LNCAP (cell line): ENCODE data around the gene MAGI1.
A peak's percentile ranks its signal among the peaks of the same experiment; 100 is the strongest.

Experiments
- TF ChIP-seq, protein P1 (sequence below): fragments of 450-650 bp; IDR thresholded peaks from 2 replicates; pipeline ENCODE4 v1.5.1; 2017; ENCODE audit warnings: mild to moderate bottlenecking

Gene MAGI1

DNA sequence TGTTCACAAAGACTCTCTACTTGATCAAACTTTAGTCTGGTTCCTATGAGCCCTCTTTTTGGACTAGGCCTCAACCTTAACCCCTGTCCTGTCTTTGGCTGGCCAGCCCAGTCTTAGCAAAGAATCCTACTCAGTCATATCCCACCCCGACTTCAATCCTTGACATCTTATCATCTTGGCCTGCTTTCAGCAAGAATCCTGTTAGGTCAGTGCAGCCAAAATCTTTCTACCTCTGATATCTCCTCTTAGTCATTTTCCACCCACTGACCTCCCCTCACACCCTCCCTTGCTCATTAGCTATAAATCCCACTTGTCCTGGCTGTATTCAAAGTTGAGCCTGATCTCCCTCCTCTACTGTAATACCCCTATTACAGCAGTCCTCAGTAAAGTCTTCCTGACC, 286.1 kb downstream of the MAGI1 start:
- TF ChIP-seq, protein P1, sequence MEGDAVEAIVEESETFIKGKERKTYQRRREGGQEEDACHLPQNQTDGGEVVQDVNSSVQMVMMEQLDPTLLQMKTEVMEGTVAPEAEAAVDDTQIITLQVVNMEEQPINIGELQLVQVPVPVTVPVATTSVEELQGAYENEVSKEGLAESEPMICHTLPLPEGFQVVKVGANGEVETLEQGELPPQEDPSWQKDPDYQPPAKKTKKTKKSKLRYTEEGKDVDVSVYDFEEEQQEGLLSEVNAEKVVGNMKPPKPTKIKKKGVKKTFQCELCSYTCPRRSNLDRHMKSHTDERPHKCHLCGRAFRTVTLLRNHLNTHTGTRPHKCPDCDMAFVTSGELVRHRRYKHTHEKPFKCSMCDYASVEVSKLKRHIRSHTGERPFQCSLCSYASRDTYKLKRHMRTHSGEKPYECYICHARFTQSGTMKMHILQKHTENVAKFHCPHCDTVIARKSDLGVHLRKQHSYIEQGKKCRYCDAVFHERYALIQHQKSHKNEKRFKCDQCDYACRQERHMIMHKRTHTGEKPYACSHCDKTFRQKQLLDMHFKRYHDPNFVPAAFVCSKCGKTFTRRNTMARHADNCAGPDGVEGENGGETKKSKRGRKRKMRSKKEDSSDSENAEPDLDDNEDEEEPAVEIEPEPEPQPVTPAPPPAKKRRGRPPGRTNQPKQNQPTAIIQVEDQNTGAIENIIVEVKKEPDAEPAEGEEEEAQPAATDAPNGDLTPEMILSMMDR: no peak

DNA sequence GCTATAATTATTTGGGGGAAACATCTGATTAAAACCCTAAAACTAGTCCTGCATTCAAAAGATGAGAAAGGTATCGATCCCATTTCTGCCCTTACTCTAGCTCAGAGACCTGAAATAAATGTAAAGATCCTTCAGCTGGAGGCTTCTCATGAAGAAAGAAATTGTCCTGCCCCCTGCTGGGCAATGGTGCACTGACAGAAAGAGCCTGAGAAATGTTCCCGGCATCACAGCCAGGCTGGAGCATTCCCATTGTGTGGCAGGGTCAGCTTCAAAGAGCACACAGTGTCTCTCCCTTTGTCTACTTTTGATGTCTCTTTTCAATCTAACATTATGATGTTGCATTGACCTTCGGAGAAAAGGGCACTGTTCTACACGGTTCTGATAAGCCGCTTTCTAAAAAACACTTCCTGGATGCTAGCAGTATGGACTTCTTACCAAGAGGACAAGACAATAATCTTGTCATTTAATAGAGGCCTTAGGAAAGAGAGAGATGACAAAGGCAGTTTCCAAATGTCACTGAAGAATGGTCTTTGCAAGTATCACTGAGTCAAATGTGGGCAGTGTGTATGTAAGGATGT, 287.5 kb downstream of the MAGI1 start:
- TF ChIP-seq, protein P1: peak; percentile 89

DNA sequence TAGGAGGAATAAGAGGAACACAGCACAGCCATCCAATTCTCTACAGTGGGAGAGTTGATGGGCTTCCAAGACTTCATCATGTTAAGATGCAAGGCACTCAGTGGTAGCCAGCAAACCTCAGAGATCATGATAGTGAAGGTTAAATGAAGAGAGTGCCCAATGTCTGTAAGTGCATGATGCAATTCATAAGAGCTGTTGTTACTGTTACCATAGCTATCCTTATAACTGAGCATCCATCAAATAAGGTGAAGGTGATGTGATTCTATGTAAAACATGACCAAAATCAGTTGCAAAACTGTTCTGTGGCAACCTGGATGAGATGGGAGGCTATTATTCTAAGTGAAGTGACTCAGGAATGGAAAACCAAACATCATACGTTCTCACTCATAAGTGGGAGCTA, 289.7 kb downstream of the MAGI1 start:
- TF ChIP-seq, protein P1: no peak

DNA sequence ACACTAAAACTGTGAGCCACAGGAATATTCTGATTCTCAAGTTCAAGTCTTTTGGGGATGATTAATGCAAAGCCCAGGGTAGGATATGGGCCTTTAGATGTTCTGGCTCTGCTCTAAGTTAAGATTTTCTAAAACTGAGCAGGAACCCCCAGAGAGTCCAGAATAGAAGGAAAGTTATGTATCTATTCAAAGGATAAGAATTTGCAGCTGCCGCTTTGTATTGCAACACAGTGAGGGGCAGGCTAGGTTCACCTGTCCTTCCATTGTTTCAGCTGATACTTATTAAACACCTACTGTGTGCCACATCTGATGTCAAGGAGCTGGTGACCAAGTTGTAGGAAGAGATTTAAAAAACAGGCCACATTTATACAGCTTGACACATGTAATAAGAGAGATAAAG, 290.4 kb downstream of the MAGI1 start:
- TF ChIP-seq, protein P1: no peak

DNA sequence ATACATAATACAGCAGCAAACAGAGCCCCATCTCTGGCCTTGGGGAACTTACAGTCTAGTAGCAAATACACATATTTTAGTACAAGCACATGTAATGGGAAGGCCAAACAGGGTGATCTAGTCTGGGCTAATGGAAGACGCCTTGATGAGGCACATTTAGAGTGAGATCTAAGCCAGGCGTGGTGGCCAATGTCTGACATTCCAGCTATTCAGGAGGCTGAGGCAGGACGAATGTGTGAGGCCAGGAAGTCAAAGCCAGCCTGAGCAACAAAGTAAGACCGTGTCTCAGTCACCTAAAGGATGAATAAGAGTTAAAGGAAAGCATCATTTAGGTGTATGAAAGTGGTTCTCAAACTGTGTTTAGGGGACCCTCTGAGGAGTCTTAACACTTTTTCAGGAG, 291.9 kb downstream of the MAGI1 start:
- TF ChIP-seq, protein P1: no peak

DNA sequence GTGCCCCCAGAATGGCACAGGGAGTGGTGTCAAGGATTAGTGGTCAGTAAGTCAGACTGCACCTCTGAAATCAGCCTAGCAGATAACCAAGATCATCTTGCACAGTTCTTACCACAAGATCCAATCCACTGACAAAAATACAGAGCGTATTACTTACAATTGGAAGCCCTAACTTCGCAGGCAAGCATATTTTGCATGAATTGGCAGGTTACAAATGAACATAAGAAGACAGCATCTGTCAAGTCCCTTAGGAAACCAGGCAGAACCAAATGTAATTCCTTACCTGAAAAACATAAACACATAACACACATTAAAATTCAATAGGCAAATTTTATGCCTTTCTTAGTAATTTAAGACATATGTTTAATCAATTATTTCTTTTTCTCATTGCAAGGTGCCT, 293.4 kb downstream of the MAGI1 start:
- TF ChIP-seq, protein P1: no peak

DNA sequence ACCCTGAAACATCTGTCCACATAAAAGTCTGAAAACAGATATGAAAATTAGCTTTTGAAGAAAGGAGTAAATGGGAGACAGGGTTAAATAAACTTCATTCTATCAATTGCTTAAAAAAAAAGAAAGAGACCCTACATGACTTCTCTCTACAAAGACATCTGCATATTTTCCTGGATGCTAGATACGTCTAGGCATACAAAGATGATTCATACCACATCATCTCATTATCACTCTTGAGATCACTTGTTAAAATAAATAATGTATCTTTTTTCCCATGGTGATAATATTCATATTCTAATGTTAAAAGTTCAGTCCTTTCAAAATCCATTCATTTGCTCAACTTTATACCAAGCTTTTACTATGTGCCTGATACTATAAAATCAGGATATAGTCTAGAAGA, 295.8 kb downstream of the MAGI1 start:
- TF ChIP-seq, protein P1: no peak

DNA sequence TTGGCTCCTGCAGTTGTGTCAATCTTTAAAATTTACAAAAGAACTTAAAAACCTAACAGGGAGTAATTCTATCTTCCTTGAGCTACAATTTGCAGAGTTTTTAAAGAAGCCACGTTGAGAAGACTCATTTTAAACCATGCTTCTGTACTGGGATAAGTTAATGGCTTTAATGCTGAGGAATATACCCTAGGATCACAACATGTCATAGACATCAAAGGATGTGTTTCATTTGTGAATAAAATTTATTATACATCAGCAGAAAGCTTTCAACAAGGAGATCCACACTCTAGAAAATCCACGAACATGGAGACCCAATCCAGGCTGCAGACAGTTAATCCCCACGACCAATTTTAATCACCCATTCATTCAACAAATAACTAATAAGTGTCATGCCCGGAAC, 297.2 kb downstream of the MAGI1 start:
- TF ChIP-seq, protein P1: no peak
